HepG2 (cell line): ENCODE data around the gene RNF149. TPM values are rescaled to one million over a fixed set of nuclear protein-coding genes. Genes with fewer than 3 reads are reported as not detected.
A peak's percentile ranks its signal among the peaks of the same experiment; 100 is the strongest.

Source experiments
- BATF2 ChIP-seq: sonication (generic); formaldehyde crosslinking; IDR thresholded peaks from 2 replicates; pipeline ENCODE4 v1.8.0; 2022; ENCODE audit warnings: mild to moderate bottlenecking, missing genetic modification reagents, moderate library complexity
- DDIT3 ChIP-seq: sonication (generic); formaldehyde crosslinking; IDR thresholded peaks from 2 replicates; pipeline ENCODE4 v1.4.0; 2020; ENCODE audit warnings: mild to moderate bottlenecking, missing genetic modification reagents
- HMGXB3 ChIP-seq: sonication (generic); formaldehyde crosslinking; IDR thresholded peaks from 2 replicates; pipeline ENCODE4 v1.4.0; 2020; ENCODE audit warnings: missing genetic modification reagents, borderline replicate concordance
- MXD4 ChIP-seq: IDR thresholded peaks from 2 replicates; pipeline ENCODE4 v1.6.1; 2016; ENCODE audit warnings: mild to moderate bottlenecking, missing biosample characterization, missing genetic modification reagents
- ONECUT2 ChIP-seq: sonication (generic); formaldehyde crosslinking; IDR thresholded peaks from 2 replicates; pipeline ENCODE4 v1.4.0; 2020; ENCODE audit warnings: missing genetic modification reagents
- SMARCC2 ChIP-seq: fragments of 450-650 bp; IDR thresholded peaks from 2 replicates; pipeline ENCODE4 v1.6.1; 2017; ENCODE audit warnings: antibody characterized with exemption, mild to moderate bottlenecking
- SUZ12 ChIP-seq: fragments of 150-350 bp; IDR thresholded peaks from 2 replicates; pipeline ENCODE4 v1.6.1; 2014; ENCODE audit warnings: low read depth, low read length
- XBP1 ChIP-seq: sonication (generic); formaldehyde crosslinking; IDR thresholded peaks from 2 replicates; pipeline ENCODE4 v1.5.0; 2020; ENCODE audit warnings: missing genetic modification reagents
- ZBTB3 ChIP-seq: sonication (generic); formaldehyde crosslinking; IDR thresholded peaks from 2 replicates; pipeline ENCODE4 v1.4.0; 2020; ENCODE audit warnings: low read depth, mild to moderate bottlenecking, moderate library complexity, missing genetic modification reagents, borderline replicate concordance
- ZNF256 ChIP-seq: sonication (generic); formaldehyde crosslinking; conservative IDR thresholded peaks from 2 replicates; pipeline ENCODE4 v1.4.0; 2020; ENCODE audit warnings: missing genetic modification reagents
- ZNF567 ChIP-seq: sonication (generic); formaldehyde crosslinking; IDR thresholded peaks from 2 replicates; pipeline ENCODE4 v1.8.1; 2023; ENCODE audit warnings: mild to moderate bottlenecking, missing genetic modification reagents, borderline replicate concordance
- ZNF646 ChIP-seq: sonication (generic); formaldehyde crosslinking; IDR thresholded peaks from 2 replicates; pipeline ENCODE4 v1.9.0; 2021; ENCODE audit warnings: mild to moderate bottlenecking, missing genetic modification reagents
- ZNF816 ChIP-seq: sonication (generic); formaldehyde crosslinking; IDR thresholded peaks from 2 replicates; pipeline ENCODE4 v1.8.0; 2022; ENCODE audit warnings: missing genetic modification reagents, mild to moderate bottlenecking, borderline replicate concordance
- ZNF839 ChIP-seq: sonication (generic); formaldehyde crosslinking; IDR thresholded peaks from 2 replicates; pipeline ENCODE4 v1.4.0; 2020; ENCODE audit warnings: missing genetic modification reagents, mild to moderate bottlenecking, borderline replicate concordance
- polyA plus RNA-seq, 8 experiments: library from polyadenylated mRNA; depleted of rRNA in 3 of 8; stranded (reverse) in 7 of 8; unstranded in 1 of 8; fragments of >200 nt; fragmentation: Illumina TruSeq in 4 of 8; extraction: Trizol in 4 of 8; gene quantifications; 2 replicates each; pipeline versions ENCODE4 v1.2.1 to v1.2.3, GENCODE V29; 2011 to 2016; ENCODE audit warnings: low read depth in 4 of 8, missing spikeins in 1 of 8, mixed read lengths in 1 of 8; ENCODE audit not compliant: insufficient read depth in 1 of 8
- total RNA-seq, 5 experiments: library from RNA; depleted of rRNA; stranded (reverse); fragments of >200 nt; fragmentation: Illumina TruSeq; extraction: Trizol; gene quantifications; 2 replicates each; pipeline ENCODE4 v1.2.3, GENCODE V29; 2016; ENCODE audit warnings: low read depth in 1 of 5
- TF ChIP-seq, protein P1 (sequence below): fragments of 450-650 bp; IDR thresholded peaks from 2 replicates; pipeline ENCODE4 v1.6.1; 2016

Gene RNF149
- total and polyA plus RNA-seq, 2 of the 13 experiments (the other 11 are each of a cell fraction or from before 2014, with no cell fraction given): 87.6 to 109 TPM

- TF ChIP-seq ZNF646 (CRISPR knock-in tag) (no peak), ZNF839 (no peak), SUZ12 (no peak), ZNF567 (CRISPR knock-in tag) (no peak), ONECUT2 (CRISPR knock-in tag) (no peak), DDIT3 (no peak), MXD4 (CRISPR knock-in tag) (peak; percentile 58; the same call in 1 of the 2 replicates), BATF2 (CRISPR knock-in tag) (no peak), SMARCC2 (no peak), ZNF816 (CRISPR knock-in tag) (no peak), XBP1 (no peak), ZNF256 (CRISPR knock-in tag) (no peak), ZBTB3 (CRISPR knock-in tag) (0 out of 2 replicates have a peak, but pooled peaks have one; percentile 55), HMGXB3 (peak; percentile 24; the same call in 1 of the 2 replicates)
- TF ChIP-seq, protein P1, sequence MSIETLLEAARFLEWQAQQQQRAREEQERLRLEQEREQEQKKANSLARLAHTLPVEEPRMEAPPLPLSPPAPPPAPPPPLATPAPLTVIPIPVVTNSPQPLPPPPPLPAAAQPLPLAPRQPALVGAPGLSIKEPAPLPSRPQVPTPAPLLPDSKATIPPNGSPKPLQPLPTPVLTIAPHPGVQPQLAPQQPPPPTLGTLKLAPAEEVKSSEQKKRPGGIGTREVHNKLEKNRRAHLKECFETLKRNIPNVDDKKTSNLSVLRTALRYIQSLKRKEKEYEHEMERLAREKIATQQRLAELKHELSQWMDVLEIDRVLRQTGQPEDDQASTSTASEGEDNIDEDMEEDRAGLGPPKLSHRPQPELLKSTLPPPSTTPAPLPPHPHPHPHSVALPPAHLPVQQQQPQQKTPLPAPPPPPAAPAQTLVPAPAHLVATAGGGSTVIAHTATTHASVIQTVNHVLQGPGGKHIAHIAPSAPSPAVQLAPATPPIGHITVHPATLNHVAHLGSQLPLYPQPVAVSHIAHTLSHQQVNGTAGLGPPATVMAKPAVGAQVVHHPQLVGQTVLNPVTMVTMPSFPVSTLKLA: no peak
These were observed 21.9 kb upstream of the RNF149 start (continued) for GRCh38 chr2:101330253-101330933.
